Erythroblast (primary cell): ENCODE results near the gene NACAD.

ENCODE experiments used
- DNase-seq, 2 experiments: peaks; one replicate each; lab custom pipeline; 2025; lab: John Stamatoyannopoulos, UW
- GATA1 ChIP-seq: IDR thresholded peaks from 2 replicates; pipeline ENCODE4 v1.6.1; 2011; ENCODE audit warnings: low read depth, mild to moderate bottlenecking, control low read depth, low read length, moderate library complexity
- POLR2A ChIP-seq: IDR thresholded peaks from 2 replicates; pipeline ENCODE4 v1.6.1; 2011; ENCODE audit warnings: mild to moderate bottlenecking, low read length

Gene NACAD

GRCh38 chr7:45033261-45033930 lies 55.4 kb downstream of the NACAD start:
- TF ChIP-seq GATA1 = no peak

GRCh38 chr7:45032421-45032820 lies 56.3 kb downstream of the NACAD start:
- DNase-seq = no peak
- TF ChIP-seq GATA1 (no peak), POLR2A (no peak)

More at GRCh38 chr7:45033261-45033930, 55.4 kb downstream of the NACAD start:
- no peak for DNase-seq

GRCh38 chr7:45031829-45032228 lies 56.9 kb downstream of the NACAD start:
- DNase-seq = no peak
- TF ChIP-seq POLR2A (no peak), GATA1 (no peak)
